ENCODE measurements around the gene MT1G.
"Not testable (repeated sequence)": the region's sequence is repeated elsewhere in the genome, so short reads cannot be mapped to it uniquely, and the experiment has no call there.

MT1G gene

DNA sequence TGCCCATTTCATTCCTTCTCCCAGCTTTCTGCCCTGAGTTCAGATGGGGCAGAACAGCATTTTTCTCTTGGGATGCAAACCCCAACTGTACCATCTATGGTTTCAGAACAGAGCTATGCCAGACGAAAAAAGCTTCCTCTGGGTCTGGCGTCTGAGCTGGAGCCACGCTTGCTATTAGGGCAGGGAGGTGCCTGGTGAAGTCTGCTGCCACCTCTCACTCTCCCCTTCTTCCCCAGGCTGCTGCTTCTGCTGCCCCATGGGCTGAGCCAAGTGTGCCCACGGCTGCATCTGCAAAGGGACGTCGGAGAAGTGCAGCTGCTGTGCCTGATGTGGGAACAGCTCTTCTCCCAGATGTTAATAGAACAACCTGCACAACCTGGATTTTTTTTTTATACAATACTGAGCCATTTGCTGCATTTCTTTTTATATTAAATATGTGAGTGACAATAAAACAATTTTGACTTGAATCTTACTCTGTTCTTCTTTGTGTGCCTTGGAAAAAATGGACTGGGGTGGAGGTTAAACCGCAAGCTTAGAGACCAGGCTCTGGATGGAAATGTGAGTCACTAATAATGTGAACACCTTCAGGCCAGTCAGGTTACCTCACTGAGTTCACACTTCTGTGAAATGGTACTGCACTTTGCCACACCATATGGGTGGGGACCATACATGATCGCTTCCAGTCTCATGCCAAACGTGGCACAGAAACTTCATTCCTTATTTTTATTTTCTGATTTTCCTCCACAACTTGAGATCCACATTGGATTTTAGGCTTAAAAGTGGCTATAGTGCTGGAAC, 31.1 kb downstream of the MT1G start:
- no peak for DNase-seq (ENCODE audit: low spot score)

DNA sequence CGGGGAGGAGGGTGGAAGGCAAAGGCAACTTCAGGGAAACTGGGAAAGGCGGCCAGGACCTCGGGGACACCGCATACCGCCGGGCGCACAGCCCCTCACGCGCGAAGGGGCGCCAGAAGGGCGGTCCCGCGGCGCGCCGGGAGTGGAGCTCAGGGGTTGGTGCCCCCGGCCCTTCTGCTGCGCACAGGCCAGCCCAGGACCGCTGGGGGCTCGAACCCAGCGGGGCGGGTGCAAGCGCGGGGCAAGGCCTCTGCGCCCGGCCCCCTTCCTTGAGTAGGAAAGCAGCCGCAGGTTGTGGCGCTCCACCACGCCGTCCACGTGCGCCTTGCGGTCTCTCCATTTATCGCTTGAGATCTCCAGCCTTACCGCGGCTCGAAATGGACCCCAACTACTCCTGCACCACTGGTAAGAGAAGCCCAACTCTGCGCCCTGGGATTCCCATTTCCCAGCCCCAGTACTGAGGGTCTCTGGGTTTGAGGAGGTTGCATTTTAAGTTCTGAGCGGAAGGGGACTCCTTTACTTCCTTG, 32.4 kb downstream of the MT1G start:
- no peak for DNase-seq (ENCODE audit: low spot score)

DNA sequence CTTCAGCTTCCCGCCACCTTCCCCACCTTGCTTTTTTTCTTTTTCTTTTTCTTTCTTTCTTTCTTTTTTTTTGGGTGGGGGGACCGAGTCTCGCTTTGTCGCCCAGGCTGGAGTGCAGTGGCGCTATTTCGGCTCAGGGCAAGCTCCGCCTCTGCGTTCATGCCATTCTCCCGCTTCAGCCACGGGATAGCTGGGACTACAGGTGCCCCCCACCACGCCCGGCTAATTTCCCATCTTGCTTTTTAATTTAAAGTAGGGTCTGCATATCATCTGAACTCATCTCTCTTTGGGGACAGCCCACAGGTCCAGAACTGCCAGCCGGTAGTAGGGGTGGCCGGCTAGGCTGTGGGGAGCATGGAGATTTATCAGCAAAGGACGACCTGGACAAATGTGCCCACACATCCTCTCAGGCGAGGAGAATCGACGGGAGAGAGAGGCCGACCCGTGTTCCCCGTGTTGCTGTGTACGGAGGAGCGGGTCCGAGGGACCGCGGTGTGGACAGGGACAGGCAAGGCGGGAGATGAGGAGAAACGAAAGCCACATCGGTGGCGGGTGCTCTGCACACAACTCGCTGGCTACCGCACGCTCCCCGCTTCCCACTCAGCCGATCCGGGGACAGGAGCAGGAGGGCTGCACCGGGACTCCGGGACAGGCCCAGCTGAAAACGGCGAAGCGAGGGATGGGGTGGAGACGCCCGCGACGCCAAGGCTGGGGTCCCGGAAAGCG, 33.0 kb downstream of the MT1G start:
- no peak for DNase-seq (ENCODE audit: low spot score)

DNA sequence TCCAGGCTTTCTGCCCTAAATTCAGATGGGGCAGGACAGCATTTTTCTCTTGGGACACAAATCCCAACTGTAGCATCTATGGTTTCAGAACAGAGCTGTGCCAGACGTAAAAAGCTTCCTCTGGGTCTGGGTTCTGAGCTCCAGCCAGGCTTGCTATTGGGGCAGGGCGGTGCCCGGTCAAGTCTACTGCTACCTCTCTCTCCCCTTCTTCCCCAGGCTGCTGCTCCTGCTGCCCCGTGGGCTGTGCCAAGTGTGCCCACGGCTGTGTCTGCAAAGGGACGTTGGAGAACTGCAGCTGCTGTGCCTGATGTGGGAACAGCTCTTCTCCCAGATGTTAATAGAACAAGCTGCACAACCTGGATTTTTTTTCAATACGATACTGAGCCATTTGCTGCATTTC, 34.3 kb downstream of the MT1G start:
- no peak for DNase-seq (ENCODE audit: low spot score)

DNA sequence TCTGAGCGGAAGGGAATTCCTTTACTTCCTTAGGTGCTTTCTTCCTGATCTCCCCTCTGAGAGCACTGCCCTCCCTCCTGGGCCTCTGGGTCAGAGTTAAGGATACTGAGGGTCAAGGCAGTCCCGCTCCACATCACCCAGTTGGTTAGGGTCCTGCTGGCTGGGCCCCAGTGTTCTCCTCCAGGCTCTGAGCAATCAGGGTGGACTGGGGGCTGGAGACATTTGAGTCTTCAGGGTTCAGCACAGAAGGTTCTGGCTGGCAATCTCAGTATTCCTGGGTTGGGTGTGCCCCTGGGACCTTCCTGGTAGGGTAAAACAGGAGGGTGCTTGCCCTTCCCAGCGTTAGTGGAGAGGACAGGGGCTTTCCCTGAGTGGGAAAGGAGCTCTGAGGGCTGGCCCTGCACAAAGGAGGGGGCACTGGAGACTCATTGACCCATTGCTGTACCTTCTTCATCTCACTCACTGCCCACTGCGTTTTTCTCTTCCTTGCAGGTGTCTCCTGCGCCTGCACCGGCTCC, 35.0 kb downstream of the MT1G start:
- no peak for DNase-seq (ENCODE audit: low spot score)

DNA sequence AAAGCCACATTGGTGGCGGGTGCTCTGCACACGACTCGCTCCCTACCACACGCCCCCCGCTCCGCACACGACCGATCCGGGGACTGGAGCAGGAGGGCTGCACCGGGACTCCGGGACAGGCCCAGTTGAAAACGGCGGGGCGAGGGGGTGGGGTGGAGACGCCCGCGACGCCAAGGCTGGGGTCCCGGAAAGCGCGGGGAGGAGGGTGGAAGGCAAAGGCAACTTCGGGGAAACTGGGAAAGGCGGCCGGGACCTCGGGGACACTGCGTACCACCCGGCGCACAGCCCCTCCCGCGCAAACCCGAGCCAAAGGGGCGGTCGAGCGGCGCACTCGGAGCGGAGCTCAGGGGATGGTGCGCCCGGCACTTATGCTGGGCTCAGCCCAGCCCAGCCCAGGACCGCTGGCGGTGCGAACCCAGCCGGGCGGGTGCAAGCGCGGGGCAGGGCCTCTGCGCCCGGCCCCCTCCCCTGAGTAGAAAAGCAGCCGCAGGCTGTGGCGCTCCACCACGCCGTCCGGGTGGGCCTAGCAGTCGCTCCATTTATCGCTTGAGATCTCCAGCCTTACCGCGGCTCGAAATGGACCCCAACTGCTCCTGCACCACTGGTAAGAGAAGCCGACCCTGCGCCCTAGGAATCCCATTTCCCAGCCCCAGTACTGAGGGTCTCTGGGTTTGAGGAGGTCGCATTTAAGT, 35.6 kb downstream of the MT1G start, which contains the start of gene MT1M:
Gene MT1M (plus strand): TSS at position 504 of the 692 bp plus-strand sequence. CDS start 73 bp downstream, at position 577.
- no peak for DNase-seq (ENCODE audit: low spot score)

DNA sequence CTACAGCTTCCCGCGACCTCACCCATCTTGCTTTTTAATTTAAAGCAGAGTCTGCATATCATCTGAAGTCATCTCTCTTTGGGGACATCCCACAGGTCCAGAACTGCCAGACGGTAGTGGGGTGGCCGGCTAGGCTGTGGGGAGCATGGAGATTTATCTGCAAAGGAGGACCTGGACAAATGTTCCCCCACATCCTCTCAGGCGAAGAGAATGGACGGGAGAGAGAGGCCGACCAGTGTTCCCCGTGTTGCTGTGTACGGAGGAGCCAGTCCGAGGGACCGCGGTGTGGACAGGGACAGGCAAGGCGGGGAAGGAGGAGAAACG, 36.1 kb downstream of the MT1G start:
- DNase-seq (ENCODE audit: low spot score): no peak

DNA sequence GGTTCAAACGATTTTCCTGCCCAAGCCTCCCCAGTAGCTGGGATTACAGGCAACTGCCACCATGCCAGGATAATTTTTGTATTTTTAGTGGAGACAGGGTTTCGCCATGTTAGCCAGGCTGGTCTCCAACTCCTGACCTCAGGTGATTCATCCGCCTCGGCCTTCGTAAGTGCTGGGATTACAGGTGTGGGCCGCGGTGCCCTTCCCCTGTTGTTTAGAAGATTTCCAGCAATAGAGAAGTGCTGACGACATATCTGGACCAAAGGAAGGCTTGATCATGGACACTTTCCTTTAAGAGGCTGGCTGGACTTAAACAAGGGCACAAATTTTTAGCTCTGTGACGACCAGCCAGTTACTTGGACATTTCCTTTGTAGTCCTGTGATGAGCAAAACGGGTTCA, 36.7 kb downstream of the MT1G start:
- DNase-seq (ENCODE audit: low spot score): no peak

DNA sequence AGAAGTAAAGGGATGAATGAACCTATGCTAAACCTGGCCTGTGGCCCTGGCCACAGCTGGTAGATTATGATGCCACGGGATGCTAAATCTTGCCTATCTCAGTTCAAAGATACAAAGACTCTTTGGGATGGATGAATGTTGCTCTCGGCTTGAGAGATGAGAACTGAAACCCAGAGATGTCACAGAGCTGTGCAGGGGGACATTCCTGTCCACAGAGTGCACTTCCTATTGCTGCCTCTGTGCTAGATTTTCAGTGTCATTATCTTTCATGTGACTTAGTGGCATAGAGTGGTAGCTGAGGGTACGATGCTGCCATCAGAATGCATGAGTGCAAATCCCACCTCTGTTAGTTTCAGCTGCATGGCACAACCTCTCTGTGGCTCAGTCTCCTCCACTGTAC, 37.7 kb downstream of the MT1G start:
- DNase-seq (ENCODE audit: low spot score): no peak

DNA sequence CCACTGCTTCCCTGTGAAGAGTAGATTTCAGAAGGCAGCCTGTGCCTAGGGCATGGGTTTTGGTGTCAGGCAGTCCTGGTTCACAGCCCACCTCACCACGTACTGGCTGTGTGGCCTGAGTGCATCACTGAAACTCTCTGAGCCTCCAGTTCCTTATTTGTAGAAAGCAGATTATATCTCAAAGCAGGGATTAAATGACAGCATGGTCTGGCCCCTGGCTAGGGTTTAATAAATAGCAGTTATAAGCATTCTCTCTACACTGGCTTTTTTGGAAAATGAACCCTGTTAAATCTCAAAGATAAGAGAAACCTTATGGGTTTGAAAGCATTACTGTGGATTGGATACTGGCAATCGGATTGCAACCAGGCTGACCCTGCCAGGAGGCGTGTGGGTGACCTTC, 38.3 kb downstream of the MT1G start:
- no peak for DNase-seq (ENCODE audit: low spot score)

DNA sequence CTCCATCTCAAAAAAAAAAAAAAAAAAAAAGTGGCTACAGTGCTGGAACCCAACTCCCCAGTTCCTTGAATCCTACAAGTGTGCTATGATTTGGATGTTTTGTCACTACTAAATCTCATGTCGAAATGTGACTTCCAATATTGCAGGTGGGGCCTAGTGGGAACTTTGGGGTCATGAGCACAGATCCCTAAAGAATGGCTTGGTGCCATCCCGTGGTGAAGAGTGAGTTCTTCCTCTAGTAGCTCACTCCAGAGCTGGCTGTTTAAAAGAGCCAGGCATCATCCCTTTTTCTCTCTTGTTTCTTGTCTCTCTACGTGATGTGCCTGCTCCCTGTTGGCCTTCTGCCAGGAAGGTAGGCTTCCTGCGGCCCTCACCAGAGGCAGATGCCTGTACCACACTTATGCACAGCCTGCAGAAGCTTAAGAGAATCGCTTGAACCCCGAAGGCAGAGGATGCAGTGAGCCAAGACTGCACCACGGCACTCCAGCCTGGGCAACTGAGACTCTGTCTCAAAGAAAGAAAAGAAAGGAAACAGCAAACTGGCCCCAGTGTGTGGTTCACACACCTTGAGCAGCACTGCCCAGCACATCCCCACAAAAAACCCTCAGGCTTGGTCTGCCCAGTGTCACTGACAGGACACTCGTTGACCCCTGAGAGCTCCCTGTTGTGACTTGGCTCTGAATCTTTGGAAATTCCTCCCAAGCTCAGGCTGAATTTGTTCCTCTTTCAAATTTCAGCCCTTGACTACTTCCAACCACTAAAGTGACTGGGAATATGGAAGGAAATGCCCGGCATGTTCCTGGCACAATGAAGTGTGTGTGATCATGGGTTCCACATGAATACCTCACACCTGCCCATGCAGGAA, 39.1 kb downstream of the MT1G start:
- no peak for DNase-seq (ENCODE audit: low spot score)

DNA sequence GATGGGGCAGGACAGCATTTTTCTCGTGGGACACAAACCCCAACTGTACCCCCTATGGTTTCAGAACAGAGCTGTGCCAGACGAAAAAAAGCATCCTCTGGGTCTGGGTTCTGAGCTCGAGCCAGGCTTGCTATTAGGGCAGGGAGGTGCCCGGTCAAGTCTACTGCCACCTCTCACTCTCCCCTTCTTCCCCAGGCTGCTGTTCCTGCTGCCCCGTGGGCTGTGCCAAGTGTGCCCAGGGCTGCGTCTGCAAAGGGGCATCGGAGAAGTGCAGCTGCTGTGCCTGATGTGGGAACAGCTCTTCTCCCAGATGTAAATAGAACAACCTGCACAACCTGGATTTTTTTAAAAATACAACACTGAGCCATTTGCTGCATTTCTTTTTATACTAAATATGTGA, 41.2 kb downstream of the MT1G start:
- no peak for DNase-seq (ENCODE audit: low spot score)

DNA sequence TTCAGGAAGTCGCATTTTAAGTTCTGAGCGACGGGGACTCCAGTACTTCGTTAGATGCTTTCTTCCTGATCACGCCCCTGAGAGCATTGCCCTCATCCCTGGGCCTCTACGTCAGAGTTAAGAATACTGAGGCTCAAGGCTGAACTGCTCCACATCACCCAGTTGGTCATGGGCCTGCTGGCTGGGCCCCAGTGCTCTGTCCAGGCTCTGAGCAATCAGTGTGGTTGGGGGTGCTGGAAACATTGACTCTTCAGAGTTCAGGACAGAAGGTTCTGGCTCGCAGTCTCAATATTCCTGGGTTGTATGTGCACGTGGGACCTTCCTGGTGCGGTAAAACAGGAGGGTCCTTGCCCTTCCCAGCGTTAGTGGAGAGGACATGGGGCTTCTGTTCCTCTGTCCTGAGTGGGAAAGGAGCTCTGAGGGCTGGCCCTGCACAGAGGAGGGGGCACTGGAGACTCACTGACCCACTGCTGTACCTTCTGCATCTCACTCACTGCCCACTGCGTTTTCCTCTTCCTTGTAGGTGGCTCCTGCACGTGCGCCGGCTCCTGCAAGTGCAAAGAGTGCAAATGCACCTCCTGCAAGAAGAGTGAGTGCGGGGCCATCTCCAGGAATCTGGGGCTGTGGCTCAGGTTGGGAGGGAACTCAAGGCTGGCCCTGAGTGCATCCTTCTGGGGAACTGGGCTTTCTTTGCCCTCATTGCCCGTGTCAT, 41.8 kb downstream of the MT1G start:
- DNase-seq (ENCODE audit: low spot score): no peak

DNA sequence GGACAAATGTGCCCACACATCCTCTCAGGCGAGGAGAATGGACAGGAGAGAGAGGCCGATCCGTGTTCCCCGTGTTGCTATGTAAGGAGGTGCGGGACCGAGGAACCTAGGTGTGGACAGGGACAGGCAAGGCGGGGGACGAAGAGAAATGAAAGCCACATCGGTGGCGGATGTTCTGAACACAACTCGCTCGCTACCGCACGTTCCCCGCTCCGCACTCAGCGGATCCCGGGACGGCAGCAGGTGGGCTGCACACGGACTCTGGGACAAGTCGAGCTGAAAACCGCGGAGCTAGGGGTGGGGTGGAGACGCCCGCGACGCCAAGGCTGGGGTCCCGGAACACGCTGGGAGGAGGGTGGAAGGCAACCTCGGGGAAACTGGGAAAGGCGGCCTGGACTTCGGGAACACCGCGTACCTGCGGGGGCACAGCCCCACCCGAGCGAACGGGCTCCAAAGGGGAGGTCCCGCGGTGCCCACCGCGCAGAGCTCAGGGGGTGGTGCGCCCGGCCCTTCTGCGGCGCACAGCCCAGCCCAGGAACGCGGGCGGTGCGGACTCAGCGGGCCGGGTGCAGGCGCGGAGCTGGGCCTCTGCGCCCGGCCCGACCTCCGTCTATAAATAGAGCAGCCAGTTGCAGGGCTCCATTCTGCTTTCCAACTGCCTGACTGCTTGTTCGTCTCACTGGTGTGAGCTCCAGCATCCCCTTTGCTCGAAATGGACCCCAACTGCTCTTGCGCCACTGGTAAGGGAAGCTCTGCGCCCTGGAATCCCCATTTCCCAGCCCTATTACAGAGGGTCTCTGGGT, 42.5 kb downstream of the MT1G start, which contains the start of gene MT1E:
Gene MT1E (plus strand): TSS at position 642 of the 803 bp plus-strand sequence. CDS start 71 bp downstream, at position 713.
- no peak for DNase-seq (ENCODE audit: low spot score)

DNA sequence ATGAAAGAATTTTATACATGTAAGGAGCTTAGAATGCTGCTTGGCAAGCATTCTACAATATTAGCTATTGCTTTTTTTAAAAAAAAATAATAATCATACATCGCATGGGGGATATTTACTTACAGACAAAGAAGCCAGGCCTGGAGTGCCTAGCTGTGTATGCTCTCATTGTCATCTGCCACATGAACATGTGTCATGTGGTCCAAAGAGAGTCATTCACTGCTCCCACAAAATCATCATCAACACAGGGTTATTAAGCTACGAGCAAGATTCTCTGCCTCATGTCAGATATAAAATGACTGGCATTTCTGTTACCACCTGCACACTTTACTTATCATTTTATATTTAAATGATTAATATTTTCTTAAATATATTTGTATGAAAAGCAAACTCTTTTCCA, 44.2 kb downstream of the MT1G start:
- DNase-seq (ENCODE audit: low spot score): no peak

DNA sequence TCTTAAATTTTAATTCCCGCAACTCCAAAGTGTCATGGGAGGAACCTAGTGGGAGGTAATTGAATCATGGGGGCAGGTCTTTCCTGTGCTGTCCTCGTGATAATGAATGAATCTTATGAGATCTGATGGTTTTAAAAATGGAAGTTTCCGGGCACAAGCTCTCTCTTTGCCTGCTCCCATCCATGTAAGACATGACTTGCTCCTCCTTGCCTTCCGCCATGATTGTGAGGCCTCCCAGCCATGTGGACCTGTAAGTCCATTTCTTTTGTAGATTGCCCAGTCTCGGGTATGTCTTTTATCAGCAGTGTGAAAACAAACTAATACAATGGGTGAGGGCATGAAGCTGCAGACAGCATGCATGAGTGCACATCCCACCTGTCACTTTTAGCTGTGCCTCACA, 44.7 kb downstream of the MT1G start:
- not testable (repeated sequence) for DNase-seq (ENCODE audit: low spot score)

DNA sequence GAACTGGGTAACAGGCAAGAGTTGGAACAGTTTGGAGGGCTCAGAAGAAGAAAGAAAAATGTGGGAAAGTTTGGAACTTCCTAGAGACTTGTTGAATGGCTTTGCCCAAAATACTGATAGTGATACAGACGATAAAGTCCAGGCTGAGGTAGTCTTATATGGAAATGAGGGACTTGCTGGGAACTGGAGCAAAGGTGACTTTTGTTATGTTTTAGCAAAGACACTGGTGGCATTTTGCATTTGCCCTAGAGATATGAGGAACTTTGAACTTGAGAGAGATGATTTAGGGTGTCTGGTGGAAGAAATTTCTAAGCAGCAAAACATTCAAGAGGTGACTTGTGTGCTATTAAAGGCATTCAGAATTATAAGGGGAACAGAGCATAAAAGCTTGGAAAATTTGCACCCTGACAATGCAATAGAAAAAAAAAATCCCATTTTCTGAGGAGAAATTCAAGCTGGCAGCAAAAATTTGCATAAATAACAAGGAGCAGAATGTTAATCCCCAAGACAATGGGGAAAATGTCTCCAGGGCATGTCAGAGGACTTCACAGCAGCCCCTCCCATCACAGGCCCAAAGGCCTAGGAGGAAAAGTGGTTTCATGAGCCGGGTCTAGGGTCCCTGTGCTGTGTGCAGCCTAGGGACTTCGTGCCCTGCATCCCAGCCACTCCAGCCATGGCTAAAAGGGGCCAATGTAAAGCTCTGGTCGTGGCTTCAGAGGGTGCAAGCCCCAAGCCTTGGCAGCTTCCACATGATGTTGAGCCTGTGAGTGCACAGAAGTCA, 46.0 kb downstream of the MT1G start:
- not testable (repeated sequence) for DNase-seq (ENCODE audit: low spot score)

DNA sequence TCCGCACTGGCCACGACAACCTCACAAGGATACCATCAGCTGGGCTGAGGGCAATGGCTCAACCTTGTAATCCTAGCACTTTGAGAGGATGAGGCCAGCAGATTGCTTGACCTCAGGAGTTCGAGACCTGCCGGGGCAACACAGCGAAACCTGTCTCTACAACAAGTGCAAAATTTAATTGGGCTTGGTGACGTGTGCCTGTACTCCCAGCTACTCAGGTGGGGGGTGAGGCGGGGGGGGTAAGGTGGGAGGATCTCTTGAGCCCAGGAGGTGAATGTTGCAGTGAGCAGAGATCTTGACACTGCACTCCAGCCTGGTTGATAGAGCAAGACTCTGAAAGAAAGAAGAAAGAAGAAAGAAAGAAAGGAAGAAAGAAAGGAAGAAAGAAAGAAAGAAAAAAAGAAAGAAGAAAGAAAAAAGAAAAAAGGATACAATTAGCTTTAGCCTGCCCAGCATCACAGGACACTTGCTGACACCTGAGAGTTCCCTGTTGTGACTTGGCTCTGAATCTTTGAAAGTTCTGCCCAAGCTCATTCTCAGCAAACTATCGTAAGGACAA, 47.4 kb downstream of the MT1G start:
- DNase-seq (ENCODE audit: low spot score): no peak

DNA sequence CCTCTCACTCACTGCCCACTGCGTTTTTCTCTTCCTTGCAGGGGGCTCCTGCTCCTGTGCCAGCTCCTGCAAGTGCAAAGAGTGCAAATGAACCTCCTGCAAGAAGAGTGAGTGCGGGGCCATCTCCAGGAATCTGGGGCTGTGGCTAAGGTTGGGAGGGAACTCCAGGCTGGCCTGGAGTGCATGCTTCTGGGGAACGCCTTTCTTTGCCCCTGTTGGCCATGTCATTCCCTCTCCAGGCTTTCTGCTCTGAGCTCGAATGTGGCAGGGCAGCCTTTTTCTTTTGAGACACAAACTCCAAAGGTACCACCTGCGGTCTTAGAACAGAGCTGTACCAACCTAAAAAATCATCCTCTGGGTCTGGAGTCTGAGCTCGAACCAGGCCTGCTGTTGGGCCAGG, 49.7 kb downstream of the MT1G start:
- DNase-seq (ENCODE audit: low spot score): no peak
